HepG2 (cell line): ENCODE data around the gene EXOC3. TPM values are rescaled to one million over a fixed set of nuclear protein-coding genes. Genes with fewer than 3 reads are reported as not detected.
A peak's percentile ranks its signal among the peaks of the same experiment; 100 is the strongest.

Experiments used
- ARNT2 ChIP-seq: sonication (generic); formaldehyde crosslinking; IDR thresholded peaks from 2 replicates; pipeline ENCODE4 v1.8.0; 2022; ENCODE audit warnings: mild to moderate bottlenecking, low read depth, missing genetic modification reagents, moderate library complexity
- CEBPB ChIP-seq: IDR thresholded peaks from 2 replicates; pipeline ENCODE4 v1.6.1; 2011; ENCODE audit warnings: low read depth, low read length, improper control_type of control experiment, borderline replicate concordance
- ETV5 ChIP-seq: IDR thresholded peaks from 2 replicates; pipeline ENCODE4 v1.6.1; 2018; ENCODE audit warnings: missing biosample characterization, missing genetic modification reagents, inconsistent platforms, borderline replicate concordance
- GATAD2A ChIP-seq: IDR thresholded peaks from 2 replicates; pipeline ENCODE4 v1.6.1; 2016
- HCFC1 ChIP-seq: fragments of 150-350 bp; IDR thresholded peaks from 2 replicates; pipeline ENCODE4 v1.6.1; 2014; ENCODE audit warnings: low read depth, low read length
- HNRNPL ChIP-seq: fragments of 200-400 bp; formaldehyde crosslinking; IDR thresholded peaks from 2 replicates; pipeline ENCODE4 v1.6.1; 2017; ENCODE audit warnings: mild to moderate bottlenecking, low read depth, low read length
- IRX3 ChIP-seq: sonication (generic); formaldehyde crosslinking; IDR thresholded peaks from 2 replicates; pipeline ENCODE4 v1.8.1; 2023; ENCODE audit warnings: mild to moderate bottlenecking, low read depth, missing genetic modification reagents, borderline replicate concordance
- KLF16 ChIP-seq, 2 experiments: sonication (generic) in 1 of 2; formaldehyde crosslinking in 1 of 2; IDR thresholded peaks; 2 replicates each; pipeline versions ENCODE4 v1.6.1 to v1.8.0; 2016 to 2023; ENCODE audit warnings: missing genetic modification reagents in 2 of 2, missing compliant biosample characterization in 1 of 2
- KLF6 ChIP-seq: IDR thresholded peaks from 2 replicates; pipeline ENCODE4 v1.8.0; 2016; ENCODE audit warnings: missing biosample characterization, missing genetic modification reagents
- MBD4 ChIP-seq: IDR thresholded peaks from 2 replicates; pipeline ENCODE4 v1.6.1; 2012; ENCODE audit warnings: low read length, inconsistent platforms, borderline replicate concordance
- NFKB2 ChIP-seq: sonication (generic); formaldehyde crosslinking; IDR thresholded peaks from 2 replicates; pipeline ENCODE4 v1.4.0; 2020; ENCODE audit warnings: missing genetic modification reagents, borderline replicate concordance
- RBFOX2 ChIP-seq: fragments of 200-400 bp; formaldehyde crosslinking; IDR thresholded peaks from 2 replicates; pipeline ENCODE4 v1.6.1; 2017; ENCODE audit warnings: low read depth, mild to moderate bottlenecking, low read length
- SAFB2 ChIP-seq: sonication (generic); formaldehyde crosslinking; IDR thresholded peaks from 2 replicates; pipeline ENCODE4 v1.5.1; 2020; ENCODE audit warnings: missing genetic modification reagents, low read depth, mild to moderate bottlenecking, borderline replicate concordance
- SNAPC2 ChIP-seq: sonication (generic); formaldehyde crosslinking; IDR thresholded peaks from 2 replicates; pipeline ENCODE4 v1.8.1; 2022; ENCODE audit warnings: mild to moderate bottlenecking, missing genetic modification reagents
- ZNF20 ChIP-seq: sonication (generic); formaldehyde crosslinking; IDR thresholded peaks from 2 replicates; pipeline ENCODE4 v1.4.0; 2020; ENCODE audit warnings: mild to moderate bottlenecking, moderate library complexity, missing genetic modification reagents
- ZNF256 ChIP-seq: sonication (generic); formaldehyde crosslinking; conservative IDR thresholded peaks from 2 replicates; pipeline ENCODE4 v1.4.0; 2020; ENCODE audit warnings: missing genetic modification reagents
- ZNF274 ChIP-seq: sonication (generic); formaldehyde crosslinking; IDR thresholded peaks from 2 replicates; pipeline ENCODE4 v1.5.1; 2020; ENCODE audit warnings: mild to moderate bottlenecking, missing genetic modification reagents
- ZNF343 ChIP-seq: sonication (generic); formaldehyde crosslinking; IDR thresholded peaks from 2 replicates; pipeline ENCODE4 v1.4.0; 2020; ENCODE audit warnings: mild to moderate bottlenecking, missing genetic modification reagents
- ZNF644 ChIP-seq: IDR thresholded peaks from 2 replicates; pipeline ENCODE4 v1.6.1; 2016; ENCODE audit warnings: low read depth
- ZNF776 ChIP-seq: sonication (generic); formaldehyde crosslinking; IDR thresholded peaks from 2 replicates; pipeline ENCODE4 v1.4.0; 2020; ENCODE audit warnings: mild to moderate bottlenecking, missing genetic modification reagents
- ZNF782 ChIP-seq: sonication (generic); formaldehyde crosslinking; IDR thresholded peaks from 2 replicates; pipeline ENCODE4 v1.4.0; 2020; ENCODE audit warnings: missing genetic modification reagents, mild to moderate bottlenecking, borderline replicate concordance
- ZSCAN20 ChIP-seq: sonication (generic); formaldehyde crosslinking; IDR thresholded peaks from 2 replicates; pipeline ENCODE4 v1.4.0; 2020; ENCODE audit warnings: missing genetic modification reagents, mild to moderate bottlenecking, borderline replicate concordance
- polyA plus RNA-seq, 8 experiments: library from polyadenylated mRNA; depleted of rRNA in 3 of 8; stranded (reverse) in 7 of 8; unstranded in 1 of 8; fragments of >200 nt; fragmentation: Illumina TruSeq in 4 of 8; extraction: Trizol in 4 of 8; gene quantifications; 2 replicates each; pipeline versions ENCODE4 v1.2.1 to v1.2.3, GENCODE V29; 2011 to 2016; ENCODE audit warnings: low read depth in 4 of 8, missing spikeins in 1 of 8, mixed read lengths in 1 of 8; ENCODE audit not compliant: insufficient read depth in 1 of 8
- total RNA-seq, 5 experiments: library from RNA; depleted of rRNA; stranded (reverse); fragments of >200 nt; fragmentation: Illumina TruSeq; extraction: Trizol; gene quantifications; 2 replicates each; pipeline ENCODE4 v1.2.3, GENCODE V29; 2016; ENCODE audit warnings: low read depth in 1 of 5
- TF ChIP-seq, protein P1 (sequence below): sonication (generic); formaldehyde crosslinking; IDR thresholded peaks from 2 replicates; pipeline ENCODE4 v1.5.0; 2020; ENCODE audit warnings: missing genetic modification reagents
- TF ChIP-seq, protein P2 (sequence below): sonication (generic); formaldehyde crosslinking; IDR thresholded peaks from 2 replicates; pipeline ENCODE4 v1.4.0; 2020; ENCODE audit warnings: mild to moderate bottlenecking, missing genetic modification reagents
- TF ChIP-seq, protein P3 (sequence below): sonication (generic); formaldehyde crosslinking; IDR thresholded peaks from 2 replicates; pipeline ENCODE4 v1.4.0; 2020; ENCODE audit warnings: missing genetic modification reagents, borderline replicate concordance

The EXOC3 gene
- total and polyA plus RNA-seq, 2 of the 13 experiments (the other 11 are each of a cell fraction or from before 2014, with no cell fraction given): 9.2 to 20.5 TPM

DNA sequence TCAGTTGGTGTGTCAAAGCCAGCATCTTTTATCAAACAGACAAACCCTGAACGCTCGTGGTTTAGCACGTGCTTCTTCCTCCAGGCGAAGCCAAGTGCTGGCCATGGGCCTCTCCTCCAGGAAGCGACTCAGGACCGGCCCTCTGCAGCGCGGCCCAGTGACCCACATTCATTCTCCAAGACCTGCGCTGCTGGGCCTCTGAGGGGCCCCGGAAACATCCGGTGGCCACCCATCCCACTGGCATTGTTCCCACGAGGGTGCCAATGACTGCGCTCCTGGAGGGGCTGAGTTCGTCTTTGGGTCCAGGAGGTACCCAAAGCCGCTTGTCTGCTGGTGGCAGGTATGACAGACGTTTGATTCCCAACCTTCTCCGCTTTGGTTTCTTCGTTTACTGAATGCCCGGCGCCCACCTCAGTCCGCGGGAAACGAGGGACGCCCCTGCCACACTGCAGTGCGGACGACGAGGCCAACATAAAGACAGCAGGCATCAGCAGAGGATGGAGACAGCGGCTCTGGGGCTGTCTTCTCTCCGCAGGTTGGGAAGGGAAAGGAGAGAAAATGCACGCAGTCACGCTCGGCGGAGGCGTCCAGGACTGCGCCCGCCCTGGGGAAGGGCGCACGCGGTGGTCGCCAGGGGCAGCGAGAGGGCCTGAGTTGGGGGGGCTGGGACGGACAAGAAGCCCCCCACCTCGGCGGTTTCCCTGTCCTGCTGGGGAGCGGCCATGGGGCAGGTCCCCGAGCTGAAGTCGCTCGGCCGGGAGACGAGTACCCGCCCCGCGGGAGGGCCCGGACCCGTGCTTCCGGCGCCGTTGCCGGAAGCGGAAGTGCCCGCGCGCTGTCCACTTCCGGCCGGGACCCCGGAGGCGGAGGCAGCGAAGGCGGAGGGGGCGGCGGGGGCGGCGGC is at the start of gene EXOC3 (continued):
- TF ChIP-seq HNRNPL: 0 out of 2 replicates have a peak, but pooled peaks have one; percentile 32
- peak; percentile 68; the same call in 1 of the 2 replicates for TF ChIP-seq NFKB2 (CRISPR knock-in tag)
- TF ChIP-seq KLF6 (CRISPR knock-in tag): peak; percentile 69; the same call in 1 of the 2 replicates
- TF ChIP-seq ZNF343: peak; percentile 57; the same call in 1 of the 2 replicates
- TF ChIP-seq ZNF20: peak; percentile 53; the same call in 1 of the 2 replicates
- 0 out of 2 replicates have a peak, but pooled peaks have one; percentile 45 for TF ChIP-seq ZSCAN20
- peak in 1 of 2 experiments; percentile 52; a peak in 1 of 4 replicates for TF ChIP-seq KLF16 (CRISPR knock-in tag; IDR thresholded peaks at IDR 0.05)
- TF ChIP-seq ARNT2 (CRISPR knock-in tag): peak; percentile 63; the same call in 1 of the 2 replicates
- 0 out of 2 replicates have a peak, but pooled peaks have one; percentile 49 for TF ChIP-seq ZNF256 (CRISPR knock-in tag)
- peak; percentile 76 for TF ChIP-seq ZNF274 (CRISPR knock-in tag)
- TF ChIP-seq CEBPB: no peak
- TF ChIP-seq, protein P1, sequence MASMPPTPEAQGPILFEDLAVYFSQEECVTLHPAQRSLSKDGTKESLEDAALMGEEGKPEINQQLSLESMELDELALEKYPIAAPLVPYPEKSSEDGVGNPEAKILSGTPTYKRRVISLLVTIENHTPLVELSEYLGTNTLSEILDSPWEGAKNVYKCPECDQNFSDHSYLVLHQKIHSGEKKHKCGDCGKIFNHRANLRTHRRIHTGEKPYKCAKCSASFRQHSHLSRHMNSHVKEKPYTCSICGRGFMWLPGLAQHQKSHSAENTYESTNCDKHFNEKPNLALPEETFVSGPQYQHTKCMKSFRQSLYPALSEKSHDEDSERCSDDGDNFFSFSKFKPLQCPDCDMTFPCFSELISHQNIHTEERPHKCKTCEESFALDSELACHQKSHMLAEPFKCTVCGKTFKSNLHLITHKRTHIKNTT (CRISPR knock-in tag): no peak
- no peak for TF ChIP-seq SNAPC2
- no peak for TF ChIP-seq GATAD2A (CRISPR knock-in tag)
- TF ChIP-seq, protein P2, sequence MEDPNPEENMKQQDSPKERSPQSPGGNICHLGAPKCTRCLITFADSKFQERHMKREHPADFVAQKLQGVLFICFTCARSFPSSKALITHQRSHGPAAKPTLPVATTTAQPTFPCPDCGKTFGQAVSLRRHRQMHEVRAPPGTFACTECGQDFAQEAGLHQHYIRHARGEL (CRISPR knock-in tag): 0 out of 2 replicates have a peak, but pooled peaks have one; percentile 39
- no peak for TF ChIP-seq ZNF782 (CRISPR knock-in tag)
- TF ChIP-seq HCFC1: no peak
- no peak for TF ChIP-seq IRX3
- 0 out of 2 replicates have a peak, but pooled peaks have one; percentile 12 for TF ChIP-seq ZNF776 (CRISPR knock-in tag)
- no peak for TF ChIP-seq ZNF644 (CRISPR knock-in tag)
- TF ChIP-seq ETV5 (CRISPR knock-in tag): peak; percentile 45; the same call in 1 of the 2 replicates
- peak; percentile 32; the same call in 1 of the 2 replicates for TF ChIP-seq SAFB2
- TF ChIP-seq RBFOX2: peak; percentile 93
- TF ChIP-seq, protein P3, sequence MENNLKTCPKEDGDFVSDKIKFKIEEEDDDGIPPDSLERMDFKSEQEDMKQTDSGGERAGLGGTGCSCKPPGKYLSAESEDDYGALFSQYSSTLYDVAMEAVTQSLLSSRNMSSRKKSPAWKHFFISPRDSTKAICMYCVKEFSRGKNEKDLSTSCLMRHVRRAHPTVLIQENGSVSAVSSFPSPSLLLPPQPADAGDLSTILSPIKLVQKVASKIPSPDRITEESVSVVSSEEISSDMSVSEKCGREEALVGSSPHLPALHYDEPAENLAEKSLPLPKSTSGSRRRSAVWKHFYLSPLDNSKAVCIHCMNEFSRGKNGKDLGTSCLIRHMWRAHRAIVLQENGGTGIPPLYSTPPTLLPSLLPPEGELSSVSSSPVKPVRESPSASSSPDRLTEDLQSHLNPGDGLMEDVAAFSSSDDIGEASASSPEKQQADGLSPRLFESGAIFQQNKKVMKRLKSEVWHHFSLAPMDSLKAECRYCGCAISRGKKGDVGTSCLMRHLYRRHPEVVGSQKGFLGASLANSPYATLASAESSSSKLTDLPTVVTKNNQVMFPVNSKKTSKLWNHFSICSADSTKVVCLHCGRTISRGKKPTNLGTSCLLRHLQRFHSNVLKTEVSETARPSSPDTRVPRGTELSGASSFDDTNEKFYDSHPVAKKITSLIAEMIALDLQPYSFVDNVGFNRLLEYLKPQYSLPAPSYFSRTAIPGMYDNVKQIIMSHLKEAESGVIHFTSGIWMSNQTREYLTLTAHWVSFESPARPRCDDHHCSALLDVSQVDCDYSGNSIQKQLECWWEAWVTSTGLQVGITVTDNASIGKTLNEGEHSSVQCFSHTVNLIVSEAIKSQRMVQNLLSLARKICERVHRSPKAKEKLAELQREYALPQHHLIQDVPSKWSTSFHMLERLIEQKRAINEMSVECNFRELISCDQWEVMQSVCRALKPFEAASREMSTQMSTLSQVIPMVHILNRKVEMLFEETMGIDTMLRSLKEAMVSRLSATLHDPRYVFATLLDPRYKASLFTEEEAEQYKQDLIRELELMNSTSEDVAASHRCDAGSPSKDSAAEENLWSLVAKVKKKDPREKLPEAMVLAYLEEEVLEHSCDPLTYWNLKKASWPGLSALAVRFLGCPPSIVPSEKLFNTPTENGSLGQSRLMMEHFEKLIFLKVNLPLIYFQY: peak; percentile 49; the same call in 1 of the 2 replicates
- no peak for TF ChIP-seq MBD4
